ENCODE measurements around the gene NHERF1. TPM values are rescaled to one million over a fixed set of nuclear protein-coding genes. Genes with fewer than 3 reads are reported as not detected.

The NHERF1 gene
- total RNA-seq, 2 donors from 2014 or later: 20.2 to 30.9 TPM

- no peak for DNase-seq (ENCODE audit: low spot score)
- no peak for TF ChIP-seq CTCF (IDR thresholded peaks at IDR 0.05)
- no peak overlapping the region for H3K4me3 ChIP-seq
- H3K27me3 ChIP-seq: no peaks in the 10 kb centered on the region
- no peaks in the 10 kb centered on the region for H3K9me3 ChIP-seq
- H3K36me3 ChIP-seq: peaks cover 17% of the 10 kb centered on the region
- H3K27ac ChIP-seq: no peak overlapping the region
- no peaks in the 10 kb centered on the region for H3K4me1 ChIP-seq
These were observed 49.4 kb downstream of the NHERF1 start for GRCh38 chr17:74797824-74798223.

- no peak overlapping the region for H3K27ac ChIP-seq
- no peaks in the 10 kb centered on the region for H3K4me1 ChIP-seq
- peaks cover 17% of the 10 kb centered on the region for H3K36me3 ChIP-seq
- H3K9me3 ChIP-seq: no peaks in the 10 kb centered on the region
- H3K27me3 ChIP-seq: no peaks in the 10 kb centered on the region
- H3K4me3 ChIP-seq: no peak overlapping the region
- TF ChIP-seq CTCF (IDR thresholded peaks at IDR 0.05): no peak
- no peak for DNase-seq (ENCODE audit: low spot score)
These were observed 49.8 kb downstream of the NHERF1 start for GRCh38 chr17:74798239-74798707.

- Histone ChIP-seq H3K36me3 (peaks cover 17% of the 10 kb centered on the region), H3K4me3 (no peak overlapping the region), H3K27me3 (no peaks in the 10 kb centered on the region)
These were observed 50.7 kb downstream of the NHERF1 start for GRCh38 chr17:74799097-74799496.

GRCh38 chr17:74800531-74800930, 52.1 kb downstream of the NHERF1 start:
- H3K4me1 ChIP-seq: no peaks in the 10 kb centered on the region
- DNase-seq (ENCODE audit: low spot score): no peak
- no peaks in the 10 kb centered on the region for H3K27me3 ChIP-seq
- no peak overlapping the region for H3K27ac ChIP-seq
- no peak for TF ChIP-seq CTCF (IDR thresholded peaks at IDR 0.05)
- H3K4me3 ChIP-seq: no peak overlapping the region
- H3K36me3 ChIP-seq: peaks cover 8% of the 10 kb centered on the region
- no peaks in the 10 kb centered on the region for H3K9me3 ChIP-seq

More at GRCh38 chr17:74799097-74799496, 50.7 kb downstream of the NHERF1 start:
- no peak for TF ChIP-seq CTCF (IDR thresholded peaks at IDR 0.05)
- no peaks in the 10 kb centered on the region for H3K9me3 ChIP-seq
- no peak for DNase-seq (ENCODE audit: low spot score)
- no peak overlapping the region for H3K27ac ChIP-seq
- H3K4me1 ChIP-seq: no peaks in the 10 kb centered on the region

- no peak for DNase-seq (ENCODE audit: low spot score)
- Histone ChIP-seq H3K4me1 (no peaks in the 10 kb centered on the region), H3K4me3 (no peak overlapping the region), H3K9me3 (no peaks in the 10 kb centered on the region), H3K27me3 (no peaks in the 10 kb centered on the region), H3K36me3 (peaks cover 4% of the 10 kb centered on the region), H3K27ac (no peak overlapping the region)
- TF ChIP-seq CTCF (IDR thresholded peaks at IDR 0.05): no peak
These were observed 53.5 kb downstream of the NHERF1 start for GRCh38 chr17:74801896-74802295.

GRCh38 chr17:74803388-74803930, 55.0 kb downstream of the NHERF1 start:
- H3K36me3 ChIP-seq: peaks cover 4% of the 10 kb centered on the region
- H3K27me3 ChIP-seq: no peaks in the 10 kb centered on the region
- no peak for TF ChIP-seq CTCF (IDR thresholded peaks at IDR 0.05)
- no peak overlapping the region for H3K27ac ChIP-seq
- DNase-seq (ENCODE audit: low spot score): no peak
- no peaks in the 10 kb centered on the region for H3K4me1 ChIP-seq
- H3K9me3 ChIP-seq: no peaks in the 10 kb centered on the region
- no peak overlapping the region for H3K4me3 ChIP-seq

Measured in right atrium auricular region (tissue), 2 donors.